AG04450 (cell line): ENCODE data around the gene DCBLD1. TPM values are rescaled to one million over a fixed set of nuclear protein-coding genes. Genes with fewer than 3 reads are reported as not detected.

Experiments
- CTCF ChIA-PET: fragments of 300-600, 350-600 bp; formaldehyde crosslinking; extraction: SDS; loops from one replicate; lab custom pipeline; 2022; ENCODE audit warnings: antibody characterized with exemption, inconsistent platforms; lab: Charles Lee
- POLR2A ChIA-PET: fragments of 350-600 bp; formaldehyde crosslinking; extraction: SDS; loops from one replicate; lab custom pipeline; 2021; ENCODE audit warnings: antibody characterized with exemption, inconsistent platforms; lab: Yijun Ruan, JAX
- DNase-seq: peaks from one replicate; pipeline ENCODE4 v3.0.0-alpha.2; 2011; ENCODE audit warnings: low read depth, low spot score
- H3K27ac ChIP-seq: one replicate; pipeline ENCODE4 v1.5.1; 2012; ENCODE audit warnings: low read depth, low read length, control low read depth
- H3K27me3 ChIP-seq: one replicate; pipeline ENCODE4 v1.6.0; 2012; ENCODE audit warnings: low read length; ENCODE audit not compliant: control insufficient read depth, insufficient read depth
- H3K4me3 ChIP-seq: 2 replicates; pipeline ENCODE4 v1.5.1; 2011; ENCODE audit warnings: mild to moderate bottlenecking, low read depth, low read length, control low read depth
- H3K9me3 ChIP-seq: 2 replicates; pipeline ENCODE4 v1.5.1; 2012; ENCODE audit warnings: low read length; ENCODE audit not compliant: control insufficient read depth, insufficient read depth
- polyA plus RNA-seq: library from polyadenylated mRNA; depleted of rRNA; stranded (reverse); fragments of >200 nt; gene quantifications from 2 replicates; pipeline ENCODE4 v1.2.3, GENCODE V29; 2011
- TF ChIP-seq, protein P1 (sequence below): IDR thresholded peaks from 2 replicates; pipeline ENCODE4 v1.5.1; 2011; ENCODE audit warnings: low read depth, low read length, control low read depth, inconsistent platforms

DCBLD1 gene
- polyA plus RNA-seq, 1 experiment, result 19.0 TPM

DNA sequence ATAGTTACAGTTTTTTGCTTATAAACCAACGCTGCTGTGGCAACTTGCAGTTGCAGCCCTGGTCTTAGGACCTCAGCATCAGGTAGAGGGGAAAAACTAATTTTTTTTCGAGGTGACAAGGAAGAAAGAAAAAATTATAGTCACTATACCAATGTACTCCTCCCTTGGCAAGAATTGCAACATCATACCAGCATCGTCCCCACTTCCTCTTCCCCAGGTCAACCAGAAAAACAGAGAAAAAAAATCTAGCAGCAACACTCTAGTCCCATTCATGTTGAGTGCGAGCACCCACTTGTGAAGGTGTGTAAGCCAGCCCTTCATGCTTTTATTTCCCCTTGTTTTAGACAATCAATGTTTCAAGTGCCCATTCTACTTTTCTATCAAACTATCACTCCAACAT, 13.1 kb upstream of the DCBLD1 start:
- CTCF ChIA-PET, result interaction anchor here (0.6 to 1.2 kb wide), 2 partner anchors 19 to 21 kb away, joined by 3 to 6 read pairs; no protein-coding TSS in a partner anchor
- TF ChIP-seq, protein P1, sequence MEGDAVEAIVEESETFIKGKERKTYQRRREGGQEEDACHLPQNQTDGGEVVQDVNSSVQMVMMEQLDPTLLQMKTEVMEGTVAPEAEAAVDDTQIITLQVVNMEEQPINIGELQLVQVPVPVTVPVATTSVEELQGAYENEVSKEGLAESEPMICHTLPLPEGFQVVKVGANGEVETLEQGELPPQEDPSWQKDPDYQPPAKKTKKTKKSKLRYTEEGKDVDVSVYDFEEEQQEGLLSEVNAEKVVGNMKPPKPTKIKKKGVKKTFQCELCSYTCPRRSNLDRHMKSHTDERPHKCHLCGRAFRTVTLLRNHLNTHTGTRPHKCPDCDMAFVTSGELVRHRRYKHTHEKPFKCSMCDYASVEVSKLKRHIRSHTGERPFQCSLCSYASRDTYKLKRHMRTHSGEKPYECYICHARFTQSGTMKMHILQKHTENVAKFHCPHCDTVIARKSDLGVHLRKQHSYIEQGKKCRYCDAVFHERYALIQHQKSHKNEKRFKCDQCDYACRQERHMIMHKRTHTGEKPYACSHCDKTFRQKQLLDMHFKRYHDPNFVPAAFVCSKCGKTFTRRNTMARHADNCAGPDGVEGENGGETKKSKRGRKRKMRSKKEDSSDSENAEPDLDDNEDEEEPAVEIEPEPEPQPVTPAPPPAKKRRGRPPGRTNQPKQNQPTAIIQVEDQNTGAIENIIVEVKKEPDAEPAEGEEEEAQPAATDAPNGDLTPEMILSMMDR, result no peak
- no peak overlapping the region for H3K27ac ChIP-seq
- H3K4me3 ChIP-seq, result no peak overlapping the region
- no peak for DNase-seq
- H3K27me3 ChIP-seq, result no peaks in the 10 kb centered on the region
- no peaks in the 10 kb centered on the region for H3K9me3 ChIP-seq
- POLR2A ChIA-PET, result no interaction called here

DNA sequence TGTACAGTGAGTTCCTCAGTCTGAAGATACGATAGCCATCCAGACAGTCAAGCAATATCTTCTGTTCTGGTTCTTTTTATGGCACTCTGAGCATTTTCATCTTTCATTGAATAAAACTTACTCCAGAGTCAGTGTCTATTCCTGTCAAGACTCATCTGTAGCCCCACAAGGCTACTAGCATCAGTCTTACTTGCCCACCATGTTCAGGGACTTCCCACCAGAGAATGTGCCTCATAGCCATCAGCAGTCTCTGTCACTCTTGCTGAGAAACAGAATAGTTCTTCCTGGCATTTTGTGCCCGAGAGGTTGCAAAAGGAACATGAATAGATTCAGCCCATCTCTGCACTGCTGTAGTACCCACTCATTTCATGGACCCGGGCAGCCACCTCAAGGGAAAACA, 12.7 kb upstream of the DCBLD1 start:
- Histone ChIP-seq H3K4me3 (no peak overlapping the region), H3K27ac (no peak overlapping the region), H3K27me3 (no peaks in the 10 kb centered on the region), H3K9me3 (no peaks in the 10 kb centered on the region)
- no peak for DNase-seq
- ChIA-PET CTCF (no interaction called here), POLR2A (no interaction called here)
- TF ChIP-seq, protein P1, result no peak

DNA sequence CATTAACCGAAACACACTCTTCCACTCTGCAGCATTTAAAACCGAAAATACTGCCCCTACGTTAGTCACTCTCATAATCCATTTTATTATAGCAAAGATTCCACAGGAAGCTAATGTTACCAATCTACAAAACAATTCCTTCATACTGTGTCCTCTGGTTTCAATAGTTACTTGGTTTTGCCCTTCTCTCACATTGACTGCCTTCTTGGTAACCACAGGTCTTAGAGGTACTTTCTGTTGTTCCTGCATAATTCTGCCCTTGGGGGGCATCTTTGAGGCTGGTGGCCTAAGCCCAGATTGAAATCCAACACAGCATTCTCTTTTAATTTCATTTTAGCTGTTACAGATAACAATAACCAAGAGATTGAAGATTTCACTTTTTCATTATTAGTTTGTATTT, 9.8 kb upstream of the DCBLD1 start:
- Histone ChIP-seq H3K4me3 (no peak overlapping the region), H3K9me3 (no peaks in the 10 kb centered on the region), H3K27me3 (no peaks in the 10 kb centered on the region), H3K27ac (no peak overlapping the region)
- ChIA-PET CTCF (interaction anchor here (1.3 kb wide), 1 partner anchor 23 kb away, joined by 8 read pairs; no protein-coding TSS in a partner anchor), POLR2A (interaction anchor here (1.0 kb wide), 1 partner anchor 130 kb away, joined by 3 read pairs; the partner anchor contains the start of gene GOPC)
- no peak for DNase-seq
- TF ChIP-seq, protein P1, result no peak

DNA sequence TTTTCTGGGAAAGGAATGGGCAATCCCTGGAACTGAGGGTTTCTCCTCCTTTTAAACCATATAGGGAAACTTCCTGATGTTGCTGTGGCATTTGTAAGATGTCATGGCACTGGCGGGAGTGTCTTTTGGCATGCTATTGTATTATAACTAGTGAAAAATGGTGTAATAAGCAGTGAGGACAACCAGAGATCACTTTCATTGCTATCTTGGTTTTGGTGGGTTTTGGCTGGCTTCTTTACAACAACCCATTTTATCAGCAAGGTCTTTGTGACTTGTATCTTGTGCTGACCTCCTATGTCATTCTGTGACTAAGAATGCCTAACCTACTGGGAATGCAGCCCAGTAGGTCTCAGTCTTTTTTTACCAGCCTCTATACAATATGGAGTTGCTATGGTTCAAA, 9.1 kb upstream of the DCBLD1 start:
- DNase-seq, result no peak
- Histone ChIP-seq H3K9me3 (no peaks in the 10 kb centered on the region), H3K27ac (no peak overlapping the region), H3K4me3 (no peak overlapping the region), H3K27me3 (no peaks in the 10 kb centered on the region)
- TF ChIP-seq, protein P1, result no peak
- ChIA-PET POLR2A (no interaction called here), CTCF (no interaction called here)

DNA sequence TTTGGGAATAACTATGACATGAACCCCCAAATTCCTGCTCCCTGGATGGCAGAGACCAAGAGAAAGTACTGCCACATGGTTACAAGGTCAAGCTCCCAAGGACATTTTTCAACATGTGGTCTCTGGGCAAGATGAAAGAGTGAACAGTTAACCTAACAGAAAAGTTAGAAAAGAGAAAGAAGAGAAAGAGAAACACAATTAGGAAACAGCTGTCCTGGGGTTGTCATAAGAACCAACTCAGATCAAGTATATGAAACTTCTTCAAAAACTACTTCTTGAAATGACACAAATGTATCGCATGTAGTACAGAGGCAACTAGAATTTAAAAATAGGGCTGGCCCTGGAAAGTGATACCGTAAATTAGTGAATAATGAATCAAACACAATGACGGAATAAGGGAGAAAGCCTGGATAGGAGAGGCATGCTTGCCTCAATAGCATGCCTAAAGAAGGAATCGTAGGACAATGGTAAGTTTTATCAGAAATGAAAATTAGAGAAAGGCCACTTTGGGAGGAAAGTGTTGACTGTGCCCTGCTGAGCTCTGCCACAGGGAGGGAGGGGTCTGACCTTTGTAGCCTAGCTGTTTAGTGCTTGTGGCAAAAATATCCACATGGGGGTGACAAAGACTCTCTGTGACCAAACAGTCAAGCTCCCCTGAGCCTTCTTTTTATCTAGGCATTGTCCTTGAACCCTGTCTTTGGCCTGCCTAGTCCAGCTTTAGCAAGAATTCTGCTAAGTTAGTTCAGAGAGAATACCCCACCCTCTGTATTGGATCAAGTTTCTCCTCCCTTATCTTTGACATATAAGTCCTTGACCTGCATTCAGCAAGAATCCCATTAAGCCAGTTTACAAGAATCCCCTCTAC, 4.3 kb upstream of the DCBLD1 start:
- Histone ChIP-seq H3K27ac (no peak overlapping the region), H3K9me3 (no peaks in the 10 kb centered on the region; the same call in 1 of the 2 replicates), H3K4me3 (no peak overlapping the region), H3K27me3 (no peaks in the 10 kb centered on the region)
- POLR2A ChIA-PET, result no interaction called here
- TF ChIP-seq, protein P1, result no peak
- no peak for DNase-seq
- CTCF ChIA-PET, result interaction anchor here (0.6 to 2.2 kb wide), 5 partner anchors 15 to 1260 kb away, joined by 3 to 7 read pairs (median 4); no protein-coding TSS in a partner anchor
